A673 (cell line): Measurements from ENCODE around the gene CDR2L. TPM values are rescaled to one million over a fixed set of nuclear protein-coding genes. Genes with fewer than 3 reads are reported as not detected.
"Not testable (repeated sequence)": the region's sequence is repeated elsewhere in the genome, so short reads cannot be mapped to it uniquely, and the experiment has no call there.

Source experiments
- BruUV-seq: library from RNA; stranded (reverse); fragments of 400-500 nt; replicated peaks from 2 replicates; lab custom pipeline; 2021; lab: Mats Ljungman, UMichigan
- CTCF ChIA-PET: fragments of 300-600 bp; sonication (Branson Sonifier 250); formaldehyde crosslinking; loops from one replicate; lab custom pipeline; 2022; ENCODE audit warnings: antibody characterized with exemption; lab: Charles Lee
- POLR2A ChIA-PET: fragments of 300-600 bp; sonication (Branson Sonifier 250); formaldehyde crosslinking; loops from one replicate; lab custom pipeline; 2022; ENCODE audit warnings: antibody characterized with exemption; ENCODE audit not compliant: low non-redundant PET; lab: Charles Lee
- DNase-seq: peaks from one replicate; pipeline ENCODE4 v3.0.0-alpha.2; 2015; ENCODE audit warnings: low spot score
- H3K27ac ChIP-seq: fragments of 200-600 bp; sonication (generic); 2 replicates; pipeline ENCODE4 v1.5.1; 2016; ENCODE audit warnings: mixed run types, low read depth, mild to moderate bottlenecking, mixed read lengths, antibody characterized with exemption, low read length; ENCODE audit not compliant: poor library complexity, severe bottlenecking
- H3K27me3 ChIP-seq: fragments of 200-600 bp; sonication (generic); replicated peaks from 2 replicates; pipeline ENCODE4 v1.6.1; 2017; ENCODE audit warnings: mixed run types, low read depth, mild to moderate bottlenecking, mixed read lengths, antibody characterized with exemption, low read length; ENCODE audit not compliant: insufficient read depth, poor library complexity
- H3K36me3 ChIP-seq: fragments of 200-600 bp; sonication (generic); 2 replicates; pipeline ENCODE4 v1.6.1; 2016; ENCODE audit warnings: mixed run types, mild to moderate bottlenecking, mixed read lengths, antibody characterized with exemption, low read length; ENCODE audit not compliant: insufficient read depth, poor library complexity, severe bottlenecking
- H3K4me1 ChIP-seq: fragments of 200-600 bp; sonication (generic); 2 replicates; pipeline ENCODE4 v1.6.1; 2017; ENCODE audit warnings: mixed run types, mild to moderate bottlenecking, mixed read lengths, antibody characterized with exemption, low read length; ENCODE audit not compliant: insufficient read depth, poor library complexity, severe bottlenecking
- H3K4me3 ChIP-seq: fragments of 200-600 bp; sonication (generic); 2 replicates; pipeline ENCODE4 v1.5.1; 2016; ENCODE audit warnings: low read depth, mixed run types, mild to moderate bottlenecking, mixed read lengths, low read length; ENCODE audit not compliant: poor library complexity, severe bottlenecking
- H3K9me3 ChIP-seq: fragments of 200-600 bp; sonication (generic); 2 replicates; pipeline ENCODE4 v1.6.1; 2016; ENCODE audit warnings: mixed run types, low read depth, mild to moderate bottlenecking, mixed read lengths, antibody characterized with exemption, low read length; ENCODE audit not compliant: poor library complexity, severe bottlenecking
- CTCF ChIP-seq: fragments of 300-800, 200-600 bp; sonication (generic); conservative IDR thresholded peaks from 2 replicates; pipeline ENCODE4 v1.5.1; 2017; ENCODE audit warnings: low read depth, mild to moderate bottlenecking, antibody characterized with exemption, low read length, moderate library complexity, mixed read lengths
- EZH2 ChIP-seq: fragments of 200-600 bp; sonication (generic); IDR thresholded peaks from 2 replicates; pipeline ENCODE4 v1.6.1; 2017; ENCODE audit warnings: borderline replicate concordance, low read depth, mild to moderate bottlenecking, mixed read lengths, antibody characterized with exemption, low read length; ENCODE audit not compliant: poor library complexity, severe bottlenecking
- intact Hi-C: fragments of 100-400 bp; cut with micrococcal nuclease; formaldehyde crosslinking; loops from one replicate; pipeline ENCODE4 v1.10.0; 2022; ENCODE audit not compliant: unreplicated experiment
- total RNA-seq: library from RNA; stranded (reverse); gene quantifications from 2 replicates; pipeline ENCODE4 v1.2.3, GENCODE V29; 2021

CDR2L gene
- total RNA-seq, 1 experiment from 2014 or later: 5.8 TPM

GRCh38 chr17:75005291-75005690 lies 17.9 kb downstream of the CDR2L start:
- BruUV-seq: no TSS peak
- no peak overlapping the region for H3K4me3 ChIP-seq
- H3K9me3 ChIP-seq: no peaks in the 10 kb centered on the region
- H3K36me3 ChIP-seq: no peaks in the 10 kb centered on the region
- no peaks in the 10 kb centered on the region for H3K4me1 ChIP-seq
- ChIA-PET CTCF (no interaction called here), POLR2A (no interaction called here)
- no peak overlapping the region for H3K27ac ChIP-seq
- no peak for DNase-seq
- intact Hi-C loops: no loop called here
- no peaks in the 10 kb centered on the region for H3K27me3 ChIP-seq
- TF ChIP-seq EZH2 (no peak), CTCF (no peak)

- H3K27me3 ChIP-seq, H3K9me3 ChIP-seq, DNase-seq, CTCF ChIA-PET, intact Hi-C loops, H3K4me3 ChIP-seq, H3K27ac ChIP-seq, BruUV-seq, H3K36me3 ChIP-seq, POLR2A ChIA-PET, H3K4me1 ChIP-seq: not testable (repeated sequence)
Measured at GRCh38 chr17:75006084-75006483, 18.7 kb downstream of the CDR2L start.

GRCh38 chr17:75006653-75007052 lies 19.2 kb downstream of the CDR2L start:
- Histone ChIP-seq H3K27ac (no peak overlapping the region), H3K4me1 (peaks cover 6% of the 10 kb centered on the region), H3K27me3 (no peaks in the 10 kb centered on the region), H3K36me3 (no peaks in the 10 kb centered on the region), H3K9me3 (no peaks in the 10 kb centered on the region), H3K4me3 (no peak overlapping the region)
- CTCF ChIA-PET: interaction anchor here (0.8 kb wide), 1 partner anchor 45 kb away, joined by 4 read pairs; no protein-coding TSS in a partner anchor
- no peak for DNase-seq
- BruUV-seq: no TSS peak
- no peak for TF ChIP-seq EZH2
- no peak for TF ChIP-seq CTCF
- POLR2A ChIA-PET: no interaction called here
- intact Hi-C loops: no loop called here

- Histone ChIP-seq H3K36me3 (no peaks in the 10 kb centered on the region), H3K9me3 (no peaks in the 10 kb centered on the region), H3K27me3 (no peaks in the 10 kb centered on the region), H3K4me3 (no peak overlapping the region), H3K27ac (no peak overlapping the region), H3K4me1 (peaks cover 12% of the 10 kb centered on the region)
- no TSS peak for BruUV-seq
- intact Hi-C loops: no loop called here
- TF ChIP-seq EZH2: no peak
- TF ChIP-seq CTCF: no peak
- CTCF ChIA-PET: interaction anchor here (0.6 kb wide), 1 partner anchor 77 kb away, joined by 3 read pairs; no protein-coding TSS in a partner anchor
- no peak for DNase-seq
- POLR2A ChIA-PET: interaction anchor here (0.6 kb wide), 1 partner anchor 55 kb away, joined by 5 read pairs; no protein-coding TSS in a partner anchor
Measured at GRCh38 chr17:75008373-75008772, 20.9 kb downstream of the CDR2L start.
